ENCODE measurements around the gene RCAN3.
"Not testable (repeated sequence)": the region's sequence is repeated elsewhere in the genome, so short reads cannot be mapped to it uniquely, and the experiment has no call there.

The RCAN3 gene

GRCh38 chr1:24486331-24487065 lies 16.1 kb upstream of the RCAN3 start:
- no peak for DNase-seq

GRCh38 chr1:24487455-24487854 lies 15.2 kb upstream of the RCAN3 start:
- no peak for DNase-seq

DNA sequence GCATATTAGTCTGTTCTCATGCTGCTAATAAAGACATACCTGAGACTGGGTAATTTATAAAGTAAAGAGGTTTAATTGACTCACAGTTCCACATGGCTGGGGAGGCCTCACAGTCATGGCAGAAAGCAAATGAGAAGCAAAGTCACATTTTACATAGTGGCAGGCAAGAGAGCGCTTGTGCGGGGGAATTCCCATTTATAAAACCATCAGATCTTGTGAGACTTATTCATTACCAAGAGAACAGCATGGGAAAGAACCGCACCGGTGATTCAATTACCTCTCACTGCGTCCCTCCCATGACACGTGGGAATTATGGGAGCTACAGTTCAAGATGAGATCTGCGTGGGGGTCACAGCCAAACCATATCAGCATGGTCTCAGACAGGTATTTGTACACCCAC lies 14.5 kb upstream of the RCAN3 start:
- DNase-seq, result peak; percentile 68

GRCh38 chr1:24489674-24490073 lies 13.0 kb upstream of the RCAN3 start:
- DNase-seq, result no peak

GRCh38 chr1:24490101-24490781 lies 12.4 kb upstream of the RCAN3 start:
- no peak for DNase-seq

- no peak for DNase-seq
Observed at GRCh38 chr1:24491577-24492360, 10.9 kb upstream of the RCAN3 start.

- not testable (repeated sequence) for DNase-seq
Observed at GRCh38 chr1:24492935-24493334, 9.7 kb upstream of the RCAN3 start.

DNA sequence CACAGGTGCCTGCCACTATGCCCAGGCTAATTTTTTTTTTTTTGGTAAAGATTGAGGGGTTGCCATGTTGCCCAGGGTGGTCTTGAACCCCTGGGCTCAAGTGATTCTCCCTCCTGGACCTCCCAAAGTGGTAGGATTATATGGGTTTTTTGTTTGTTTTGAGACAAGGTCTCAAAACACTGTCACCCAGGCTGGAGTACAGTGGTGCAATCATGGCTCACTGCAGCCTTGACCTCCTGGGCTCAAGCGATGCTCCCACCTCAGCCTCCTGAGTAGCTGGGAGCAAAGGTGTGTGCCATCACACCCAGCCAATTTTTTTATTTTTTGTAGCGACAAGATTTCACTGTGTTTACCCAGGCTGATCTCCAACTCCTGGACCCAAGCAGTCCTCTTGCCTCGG lies 8.9 kb upstream of the RCAN3 start:
- DNase-seq, result no peak

- no peak for DNase-seq
Observed at GRCh38 chr1:24498589-24498988, 4.0 kb upstream of the RCAN3 start.

- no peak for DNase-seq
Observed at GRCh38 chr1:24500448-24501048, 2.1 kb upstream of the RCAN3 start.

DNA sequence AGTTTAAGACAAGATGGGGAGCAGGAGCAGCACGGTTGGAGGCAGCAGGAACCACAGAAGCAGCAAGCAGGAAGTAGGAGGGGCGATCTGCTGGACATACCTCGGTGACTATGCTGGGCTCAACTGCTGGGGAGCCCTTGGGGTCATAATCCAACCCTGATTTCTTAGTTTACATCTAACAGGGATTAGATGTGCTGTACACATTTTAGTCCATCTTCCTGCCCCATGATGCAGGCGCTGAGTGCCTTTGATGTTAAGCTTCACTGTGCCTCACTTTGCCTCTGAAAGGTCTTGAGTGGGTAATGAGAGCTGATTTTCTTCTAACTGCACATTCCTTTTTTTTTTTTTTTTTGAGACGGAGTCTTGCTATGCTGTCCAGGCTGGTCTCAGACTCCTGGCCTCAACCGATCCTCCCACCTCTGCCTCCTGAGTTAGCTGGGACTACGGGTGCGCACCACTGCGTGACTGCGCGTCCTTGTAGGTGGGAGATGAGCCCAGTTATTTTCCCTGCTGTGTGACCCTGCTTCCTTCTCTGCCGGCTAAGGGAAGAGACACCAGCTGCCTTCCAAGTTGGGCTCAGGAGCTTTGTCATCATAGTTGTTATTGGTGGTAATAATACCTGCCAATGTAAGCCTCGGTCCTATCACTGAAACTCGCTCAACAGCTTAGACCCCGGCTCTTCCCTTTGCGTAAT lies 1.1 kb upstream of the RCAN3 start:
- DNase-seq, result no peak

- DNase-seq, result peak; percentile 10
Observed at GRCh38 chr1:24502065-24502708, 449 bp upstream of the RCAN3 start.

DNA sequence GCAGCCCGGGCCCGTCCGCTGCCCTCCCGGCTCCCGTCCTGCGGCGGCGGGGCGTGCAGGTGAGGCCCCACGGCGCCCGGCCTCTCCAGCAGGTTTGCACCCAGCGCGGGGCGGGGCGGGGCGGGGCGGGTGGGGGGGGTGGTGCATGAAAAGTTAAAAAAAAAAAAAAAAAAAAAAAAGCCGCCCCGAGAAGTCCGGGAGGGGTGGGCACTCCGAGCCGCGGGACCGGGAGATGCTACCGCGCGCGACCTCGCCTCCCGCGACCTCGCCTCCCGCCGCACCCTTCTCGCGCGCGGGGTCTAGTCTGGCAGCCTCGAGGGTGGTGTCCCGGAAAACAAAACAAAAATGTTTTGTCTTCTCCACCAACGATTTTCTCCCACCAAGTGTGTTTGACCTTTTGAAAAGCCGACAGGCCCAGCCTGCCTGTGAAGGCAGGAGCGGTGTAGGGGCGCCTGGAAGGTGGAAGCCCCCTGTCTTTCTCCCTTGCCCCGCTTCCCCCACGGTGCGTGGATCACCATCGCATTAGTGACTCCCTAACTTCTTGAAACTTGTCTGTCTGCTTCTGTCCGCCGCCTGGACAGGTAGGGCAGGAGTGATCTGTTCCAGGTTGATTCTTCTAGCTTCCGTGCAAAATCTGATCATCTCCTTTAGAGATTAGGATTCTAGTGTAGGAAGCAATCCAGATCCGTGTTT lies 569 bp downstream of the RCAN3 start:
- DNase-seq, result no peak

- DNase-seq, result no peak
Observed at GRCh38 chr1:24503870-24504523, 1.4 kb downstream of the RCAN3 start.

DNA sequence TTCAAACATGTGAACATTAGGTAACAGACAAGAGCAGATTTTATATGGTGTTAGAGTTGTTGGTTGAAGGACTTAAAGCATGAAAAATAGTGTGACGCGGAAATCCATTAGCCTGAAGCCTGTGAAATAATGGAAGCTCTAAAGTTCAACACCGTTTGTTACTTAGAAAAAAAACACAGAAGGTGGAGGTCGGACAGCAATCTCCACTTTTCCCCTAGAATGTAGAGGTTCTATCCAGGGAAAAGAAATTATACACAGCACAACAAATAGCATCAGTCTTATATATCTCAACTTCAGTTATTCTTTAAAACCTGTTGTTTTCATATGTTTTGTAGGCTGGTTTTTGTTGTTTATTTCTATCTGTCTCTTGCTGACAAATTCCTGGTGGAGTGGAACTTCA lies 1.9 kb downstream of the RCAN3 start:
- DNase-seq, result no peak

DNA sequence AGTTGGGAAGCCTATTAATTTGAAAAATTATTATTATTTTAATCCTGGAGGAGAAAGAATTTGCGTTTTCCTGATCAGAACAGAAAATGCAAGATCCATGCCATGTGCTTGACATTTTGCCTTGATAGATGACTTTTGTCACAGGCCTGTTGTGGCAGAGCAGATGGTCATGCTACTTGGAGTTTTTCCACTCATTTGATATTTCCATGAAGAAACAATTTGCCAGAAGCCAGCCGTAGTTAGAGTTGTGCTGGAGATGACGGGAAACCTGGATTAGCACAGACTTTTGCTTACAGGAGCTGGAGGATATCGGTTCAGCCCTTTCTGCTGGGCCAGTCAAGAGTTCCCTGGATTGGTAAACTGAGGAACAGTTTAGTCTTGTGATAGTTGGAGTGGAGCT lies 3.2 kb downstream of the RCAN3 start:
- DNase-seq, result no peak

DNA sequence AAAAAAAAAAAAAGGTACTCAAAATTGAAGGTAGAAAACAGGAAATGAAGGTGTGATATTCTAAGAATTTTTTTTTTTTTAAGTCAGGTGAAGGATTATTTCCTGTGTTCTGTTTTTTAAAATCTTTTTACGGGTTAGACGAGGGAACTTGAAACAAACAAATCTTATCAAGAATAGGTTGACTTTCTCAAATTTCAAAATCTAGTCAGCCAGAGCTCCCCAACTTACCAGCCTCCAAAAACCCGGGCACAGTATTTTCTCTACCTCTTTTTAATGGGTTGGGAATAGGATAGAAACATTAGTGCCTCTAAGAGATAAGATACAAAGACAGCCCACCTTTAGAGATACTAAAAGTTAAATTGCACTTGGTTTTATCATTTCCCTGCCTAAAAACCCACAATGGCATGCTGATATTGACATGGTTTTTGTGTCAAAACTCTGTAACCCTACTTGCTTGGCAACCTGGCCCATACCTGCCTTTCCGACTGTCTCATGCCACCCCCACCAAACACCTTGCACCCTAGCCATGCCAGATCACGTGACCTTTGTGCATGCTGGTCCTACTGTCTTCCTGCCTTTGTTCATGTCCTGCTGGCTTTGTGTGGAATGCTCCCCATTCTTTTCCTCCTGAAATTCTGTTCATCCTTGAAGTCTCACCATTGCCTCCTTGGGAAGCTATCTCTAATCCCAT lies 4.2 kb downstream of the RCAN3 start:
- DNase-seq, result no peak

GRCh38 chr1:24507405-24507804 lies 4.8 kb downstream of the RCAN3 start:
- DNase-seq, result no peak

DNA sequence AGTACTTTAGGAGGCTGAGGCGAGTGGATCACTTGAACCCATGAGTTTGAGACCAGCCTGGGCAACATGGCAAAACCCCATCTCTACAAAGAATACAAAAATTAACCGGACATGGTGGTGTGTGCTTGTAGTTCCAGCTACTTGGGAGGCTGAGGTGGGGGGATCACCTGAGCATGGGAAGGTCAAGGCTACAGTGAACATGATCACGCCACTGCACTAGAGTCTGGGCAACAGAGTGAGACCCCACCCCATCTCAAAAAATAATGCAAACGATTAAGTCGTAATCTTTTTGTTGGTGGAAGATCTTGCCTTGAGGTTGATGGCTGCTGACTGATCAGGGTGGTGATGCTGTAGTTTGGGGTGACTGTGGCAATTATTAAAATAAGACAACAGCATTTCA lies 6.3 kb downstream of the RCAN3 start:
- DNase-seq, result no peak

GRCh38 chr1:24513706-24514105 lies 11.1 kb downstream of the RCAN3 start:
- DNase-seq, result no peak

DNA sequence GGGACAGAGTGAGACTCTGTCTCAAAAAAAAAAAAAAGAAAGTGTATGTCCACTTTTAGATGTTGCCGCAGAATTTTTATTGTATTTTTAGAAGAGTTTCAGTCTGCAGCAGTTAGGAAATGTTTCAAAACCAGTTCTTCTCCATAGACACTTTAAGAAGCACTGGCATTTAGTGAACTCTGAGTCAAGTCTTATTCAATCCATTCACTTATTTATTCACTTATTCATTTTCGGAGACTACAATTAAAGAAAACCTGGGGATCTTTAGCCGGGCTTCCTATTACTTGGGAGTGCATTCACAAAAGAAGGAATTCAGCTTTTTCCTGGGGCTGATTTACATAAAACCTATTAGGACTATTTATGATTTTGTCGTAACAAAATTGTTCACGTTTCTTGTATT lies 12.3 kb downstream of the RCAN3 start:
- DNase-seq, result no peak
